Measurements from ENCODE around the gene NHLH2.

Gene NHLH2

DNA sequence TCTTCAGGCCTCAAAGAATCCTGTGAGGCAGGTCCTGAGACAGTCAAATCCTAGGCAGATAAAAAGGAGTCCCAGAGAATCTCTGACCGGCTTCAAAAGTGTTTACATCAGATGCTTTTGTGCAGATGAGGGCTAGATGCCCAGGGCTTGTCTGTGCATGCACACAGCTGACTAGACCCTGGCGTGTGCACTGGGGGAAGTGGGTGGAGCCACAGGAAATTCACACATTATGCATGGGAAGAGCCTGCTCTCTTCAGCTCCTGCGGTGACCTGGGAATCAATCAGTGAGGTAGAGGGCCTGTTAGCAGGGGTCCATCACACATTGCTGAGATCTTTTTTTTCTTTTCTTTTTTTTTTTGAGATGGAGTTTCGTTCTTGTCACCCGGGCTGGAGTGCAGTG is 36.6 kb upstream of the NHLH2 start (continued):
- TF ChIP-seq, protein P1, sequence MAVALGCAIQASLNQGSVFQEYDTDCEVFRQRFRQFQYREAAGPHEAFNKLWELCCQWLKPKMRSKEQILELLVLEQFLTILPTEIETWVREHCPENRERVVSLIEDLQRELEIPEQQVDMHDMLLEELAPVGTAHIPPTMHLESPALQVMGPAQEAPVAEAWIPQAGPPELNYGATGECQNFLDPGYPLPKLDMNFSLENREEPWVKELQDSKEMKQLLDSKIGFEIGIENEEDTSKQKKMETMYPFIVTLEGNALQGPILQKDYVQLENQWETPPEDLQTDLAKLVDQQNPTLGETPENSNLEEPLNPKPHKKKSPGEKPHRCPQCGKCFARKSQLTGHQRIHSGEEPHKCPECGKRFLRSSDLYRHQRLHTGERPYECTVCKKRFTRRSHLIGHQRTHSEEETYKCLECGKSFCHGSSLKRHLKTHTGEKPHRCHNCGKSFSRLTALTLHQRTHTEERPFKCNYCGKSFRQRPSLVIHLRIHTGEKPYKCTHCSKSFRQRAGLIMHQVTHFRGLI (tag by site-specific recombination; IDR thresholded peaks at IDR 0.05): no peak
- TF ChIP-seq, protein P2, sequence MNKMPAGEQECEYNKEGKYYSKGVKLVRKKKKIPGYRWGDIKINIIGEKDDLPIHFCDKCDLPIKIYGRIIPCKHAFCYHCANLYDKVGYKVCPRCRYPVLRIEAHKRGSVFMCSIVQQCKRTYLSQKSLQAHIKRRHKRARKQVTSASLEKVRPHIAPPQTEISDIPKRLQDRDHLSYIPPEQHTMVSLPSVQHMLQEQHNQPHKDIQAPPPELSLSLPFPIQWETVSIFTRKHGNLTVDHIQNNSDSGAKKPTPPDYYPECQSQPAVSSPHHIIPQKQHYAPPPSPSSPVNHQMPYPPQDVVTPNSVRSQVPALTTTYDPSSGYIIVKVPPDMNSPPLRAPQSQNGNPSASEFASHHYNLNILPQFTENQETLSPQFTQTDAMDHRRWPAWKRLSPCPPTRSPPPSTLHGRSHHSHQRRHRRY (tag by site-specific recombination; IDR thresholded peaks at IDR 0.05): no peak
- TF ChIP-seq EGR2 (tag by site-specific recombination; IDR thresholded peaks at IDR 0.05; ENCODE audit: low read depth) (no peak), ZNF423 (tag by site-specific recombination; IDR thresholded peaks at IDR 0.05) (no peak), ZNF132 (tag by site-specific recombination; IDR thresholded peaks at IDR 0.05; ENCODE audit: borderline replicate concordance) (no peak), KLF1 (tag by site-specific recombination; IDR thresholded peaks at IDR 0.05) (no peak)

DNA sequence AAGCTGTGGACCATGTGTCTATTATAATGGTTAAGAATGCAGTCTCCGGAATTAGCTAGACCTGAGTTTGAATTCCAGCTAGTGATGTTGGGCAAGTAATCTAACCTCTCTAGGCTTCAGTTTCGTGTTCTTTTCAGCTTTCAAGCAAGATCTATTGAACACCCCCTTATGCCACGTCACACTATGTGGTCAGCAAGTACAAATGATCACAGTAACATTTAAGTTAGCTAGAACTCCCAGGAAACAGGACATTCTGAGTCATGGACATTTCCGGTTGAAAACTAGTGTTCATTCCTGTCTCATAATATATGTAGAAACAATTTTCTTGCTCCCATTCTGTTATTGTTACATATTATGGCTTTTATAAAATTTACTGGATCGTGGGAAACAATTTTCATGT is 34.0 kb upstream of the NHLH2 start:
- H3K27ac ChIP-seq (ENCODE audit: extremely low read depth, low read depth, low read length): no peak overlapping the region
- CTCF ChIA-PET: interaction anchor here (0.5 to 0.7 kb wide), 3 partner anchors 20 to 767 kb away, joined by 3 to 5 read pairs (median 3); no protein-coding TSS in a partner anchor

DNA sequence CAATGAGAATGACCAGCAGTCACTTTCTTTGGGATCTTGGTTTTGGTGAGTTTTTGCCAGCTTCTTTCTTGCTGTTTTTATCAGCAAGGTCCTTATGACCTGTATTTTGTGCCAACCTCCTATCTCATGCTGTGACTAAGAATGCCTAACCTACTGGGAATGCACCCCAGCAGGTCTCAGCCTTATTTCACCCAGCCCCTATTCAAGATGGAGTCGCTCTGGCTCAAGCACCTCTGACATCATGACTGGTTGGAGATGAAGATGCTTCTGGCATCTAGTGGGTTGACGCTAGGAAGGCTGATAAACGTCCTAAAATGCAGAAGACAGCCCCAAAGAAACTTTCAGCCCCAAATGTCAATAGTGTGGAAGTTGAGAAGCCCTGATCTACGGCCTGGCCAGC is 33.6 kb upstream of the NHLH2 start:
- ChIA-PET CTCF (interaction anchor here (0.5 to 0.7 kb wide), 2 partner anchors 20 to 767 kb away, joined by 3 read pairs; no protein-coding TSS in a partner anchor), POLR2A (no interaction called here)
- H3K27ac ChIP-seq (ENCODE audit: extremely low read depth, low read depth, low read length): no peak overlapping the region
- H3K4me3 ChIP-seq (ENCODE audit: low read depth, low read length): no peak overlapping the region
- no peak for TF ChIP-seq ZNF341 (tag by site-specific recombination; IDR thresholded peaks at IDR 0.05; ENCODE audit: low read depth)
- no peak for TF ChIP-seq GLIS2 (tag by site-specific recombination; IDR thresholded peaks at IDR 0.05)
- TF ChIP-seq PRDM1 (tag by site-specific recombination; IDR thresholded peaks at IDR 0.05): no peak
- H3K4me1 ChIP-seq (ENCODE audit: control insufficient read depth, insufficient read depth, low read length): no peaks in the 10 kb centered on the region
- no peaks in the 10 kb centered on the region for H3K36me3 ChIP-seq (ENCODE audit: control insufficient read depth in 2 of 2, insufficient read depth in 1 of 2, low read length in 2 of 2)
- H3K9me3 ChIP-seq (ENCODE audit: control insufficient read depth, insufficient read depth, low read depth, low read length): no peaks in the 10 kb centered on the region

More for the DNA sequence above, 34.0 kb upstream of the NHLH2 start:
- Histone ChIP-seq H3K4me3 (ENCODE audit: low read depth, low read length) (no peak overlapping the region), H3K36me3 (ENCODE audit: control insufficient read depth in 2 of 2, insufficient read depth in 1 of 2, low read length in 2 of 2) (no peaks in the 10 kb centered on the region), H3K4me1 (ENCODE audit: control insufficient read depth, insufficient read depth, low read length) (no peaks in the 10 kb centered on the region), H3K9me3 (ENCODE audit: control insufficient read depth, insufficient read depth, low read depth, low read length) (no peaks in the 10 kb centered on the region)
- TF ChIP-seq SP3 (tag by site-specific recombination; IDR thresholded peaks at IDR 0.05): no peak
- no peak for TF ChIP-seq KLF7 (tag by site-specific recombination; IDR thresholded peaks at IDR 0.05; ENCODE audit: borderline replicate concordance)
- TF ChIP-seq ZNF561 (tag by site-specific recombination; IDR thresholded peaks at IDR 0.05; ENCODE audit: borderline replicate concordance): no peak
- TF ChIP-seq ZNF350 (tag by site-specific recombination; IDR thresholded peaks at IDR 0.05): no peak
- TF ChIP-seq ZBTB7A (tag by site-specific recombination; IDR thresholded peaks at IDR 0.05; ENCODE audit: low read depth): no peak
- POLR2A ChIA-PET: no interaction called here

DNA sequence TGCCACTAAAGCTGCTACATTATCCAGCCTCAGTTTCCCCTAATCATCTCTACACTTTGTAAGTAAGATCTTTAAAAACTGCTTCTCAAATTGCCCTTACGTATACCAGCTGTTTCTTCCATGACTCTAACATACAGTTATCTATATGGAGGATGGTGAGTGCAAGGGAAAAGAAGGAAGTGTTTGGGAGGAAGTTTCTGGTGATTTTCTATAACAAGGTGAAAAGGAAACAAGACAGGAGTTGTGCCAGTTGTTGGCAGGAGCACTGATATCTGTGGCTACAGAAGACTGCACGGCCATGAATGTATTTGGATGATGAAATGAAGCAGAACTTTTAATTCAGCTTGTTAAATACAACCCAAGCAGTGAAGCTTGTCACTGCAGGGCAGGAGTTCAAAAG is 32.3 kb upstream of the NHLH2 start:
- no peak overlapping the region for H3K27ac ChIP-seq (ENCODE audit: extremely low read depth, low read depth, low read length)
- CTCF ChIA-PET: no interaction called here
- TF ChIP-seq ZNF48 (tag by site-specific recombination; IDR thresholded peaks at IDR 0.05) (no peak), ZFP41 (tag by site-specific recombination; IDR thresholded peaks at IDR 0.05; ENCODE audit: borderline replicate concordance) (no peak), HOXA7 (CRISPR knock-in tag; IDR thresholded peaks at IDR 0.05; ENCODE audit: borderline replicate concordance) (no peak), ZNF677 (tag by site-specific recombination; IDR thresholded peaks at IDR 0.05) (no peak), ZBTB17 (tag by site-specific recombination; IDR thresholded peaks at IDR 0.05) (no peak), ZNF274 (IDR thresholded peaks at IDR 0.05; ENCODE audit: low read length) (no peak), ZNF274 (tag by site-specific recombination; IDR thresholded peaks at IDR 0.05; ENCODE audit: borderline replicate concordance) (no peak)
- TF ChIP-seq, protein P3, sequence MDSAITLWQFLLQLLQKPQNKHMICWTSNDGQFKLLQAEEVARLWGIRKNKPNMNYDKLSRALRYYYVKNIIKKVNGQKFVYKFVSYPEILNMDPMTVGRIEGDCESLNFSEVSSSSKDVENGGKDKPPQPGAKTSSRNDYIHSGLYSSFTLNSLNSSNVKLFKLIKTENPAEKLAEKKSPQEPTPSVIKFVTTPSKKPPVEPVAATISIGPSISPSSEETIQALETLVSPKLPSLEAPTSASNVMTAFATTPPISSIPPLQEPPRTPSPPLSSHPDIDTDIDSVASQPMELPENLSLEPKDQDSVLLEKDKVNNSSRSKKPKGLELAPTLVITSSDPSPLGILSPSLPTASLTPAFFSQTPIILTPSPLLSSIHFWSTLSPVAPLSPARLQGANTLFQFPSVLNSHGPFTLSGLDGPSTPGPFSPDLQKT (IDR thresholded peaks at IDR 0.05; ENCODE audit: borderline replicate concordance, low read depth, low read length): no peak
- TF ChIP-seq, protein P4, sequence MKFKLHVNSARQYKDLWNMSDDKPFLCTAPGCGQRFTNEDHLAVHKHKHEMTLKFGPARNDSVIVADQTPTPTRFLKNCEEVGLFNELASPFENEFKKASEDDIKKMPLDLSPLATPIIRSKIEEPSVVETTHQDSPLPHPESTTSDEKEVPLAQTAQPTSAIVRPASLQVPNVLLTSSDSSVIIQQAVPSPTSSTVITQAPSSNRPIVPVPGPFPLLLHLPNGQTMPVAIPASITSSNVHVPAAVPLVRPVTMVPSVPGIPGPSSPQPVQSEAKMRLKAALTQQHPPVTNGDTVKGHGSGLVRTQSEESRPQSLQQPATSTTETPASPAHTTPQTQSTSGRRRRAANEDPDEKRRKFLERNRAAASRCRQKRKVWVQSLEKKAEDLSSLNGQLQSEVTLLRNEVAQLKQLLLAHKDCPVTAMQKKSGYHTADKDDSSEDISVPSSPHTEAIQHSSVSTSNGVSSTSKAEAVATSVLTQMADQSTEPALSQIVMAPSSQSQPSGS (tag by site-specific recombination; IDR thresholded peaks at IDR 0.05; ENCODE audit: low read depth): no peak
- no peaks in the 10 kb centered on the region for H3K9me3 ChIP-seq (ENCODE audit: control insufficient read depth, insufficient read depth, low read depth, low read length)
- H3K4me1 ChIP-seq (ENCODE audit: control insufficient read depth, insufficient read depth, low read length): no peaks in the 10 kb centered on the region
- POLR2A ChIA-PET: no interaction called here
- H3K4me3 ChIP-seq (ENCODE audit: low read depth, low read length): no peak overlapping the region
- no peaks in the 10 kb centered on the region for H3K36me3 ChIP-seq (ENCODE audit: control insufficient read depth in 2 of 2, insufficient read depth in 1 of 2, low read length in 2 of 2)

Measured in HEK293 (cell line).